H54 (cell line): Measurements from ENCODE around the gene MYL10.

ENCODE experiments used
- DNase-seq: peaks from one replicate; pipeline ENCODE4 v3.0.0; 2011; ENCODE audit warnings: low spot score, mixed read lengths; ENCODE audit not compliant: insufficient read length
- FAIRE-seq: peaks from 3 replicates; lab custom pipeline; 2011; peaks lifted over from hg19 to GRCh38; lab: Jason Lieb, UNC
- POLR2A ChIP-seq: IDR thresholded peaks from 2 replicates; pipeline ENCODE4 v1.6.1; 2011; ENCODE audit warnings: low read depth, mild to moderate bottlenecking, low read length

The MYL10 gene

GRCh38 chr7:101629171-101629570 lies at the start of gene MYL10:
TSS of gene MYL10 (minus strand) at chr7:101629296. CDS start at chr7:101629118, 178 bp downstream.
- DNase-seq (no peak), FAIRE-seq (no peak)

DNA sequence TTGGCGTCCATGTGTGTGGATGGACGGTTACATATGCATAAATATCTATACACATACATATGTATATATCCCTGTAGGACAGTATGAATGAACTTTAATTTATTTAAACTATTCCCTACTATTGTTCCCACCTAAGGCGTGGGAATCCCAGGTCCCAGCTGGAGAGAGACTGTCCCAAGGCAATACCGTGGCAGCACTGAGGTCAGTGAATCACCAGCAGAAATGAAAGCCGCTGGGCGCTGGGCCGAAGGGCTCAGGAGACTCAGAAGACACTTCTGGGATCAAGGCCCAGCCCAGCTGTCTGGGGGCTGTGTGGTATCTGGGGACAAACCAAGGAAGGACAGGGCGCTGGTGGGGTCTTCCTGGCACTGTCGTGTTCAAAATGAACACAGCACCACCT lies 49.6 kb upstream of the MYL10 start:
- TF ChIP-seq POLR2A, result no peak
- DNase-seq, result peak; percentile 74
- no peak for FAIRE-seq

More at GRCh38 chr7:101629171-101629570, at the start of gene MYL10:
- no peak for TF ChIP-seq POLR2A

DNA sequence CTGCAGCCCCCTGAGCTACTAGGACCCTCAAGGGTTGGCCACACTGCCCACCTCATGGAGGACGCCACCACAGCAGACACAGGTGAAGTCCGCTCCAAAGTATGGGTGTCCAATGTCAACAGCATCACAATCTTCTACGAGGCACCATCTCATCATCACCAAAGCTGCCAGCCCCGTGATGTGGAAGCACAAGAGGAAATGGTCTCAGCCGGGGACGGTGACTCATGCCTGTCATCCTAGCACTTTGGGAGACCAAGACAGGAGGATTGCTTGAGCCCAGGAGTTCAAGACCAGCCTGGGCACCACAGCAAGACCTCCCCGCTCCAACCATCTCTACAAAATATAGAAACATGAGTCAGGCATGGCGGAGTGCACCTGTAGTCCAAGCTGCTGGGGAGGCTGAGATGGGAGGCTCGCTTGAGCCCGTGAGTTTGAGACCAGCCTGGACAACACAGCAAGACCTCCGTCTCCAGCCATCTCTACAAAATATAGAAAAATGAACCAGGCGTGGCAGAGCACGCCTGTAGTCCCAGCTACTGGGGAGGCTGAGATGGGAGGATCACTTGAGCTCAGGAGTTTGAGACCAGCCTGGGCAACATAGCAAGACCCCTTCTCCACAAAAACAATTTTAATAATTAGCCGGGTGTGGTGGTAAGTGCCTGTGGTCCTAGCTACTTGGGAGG lies 48.8 kb upstream of the MYL10 start:
- FAIRE-seq (no peak), DNase-seq (peak; percentile 61)
- TF ChIP-seq POLR2A, result no peak

DNA sequence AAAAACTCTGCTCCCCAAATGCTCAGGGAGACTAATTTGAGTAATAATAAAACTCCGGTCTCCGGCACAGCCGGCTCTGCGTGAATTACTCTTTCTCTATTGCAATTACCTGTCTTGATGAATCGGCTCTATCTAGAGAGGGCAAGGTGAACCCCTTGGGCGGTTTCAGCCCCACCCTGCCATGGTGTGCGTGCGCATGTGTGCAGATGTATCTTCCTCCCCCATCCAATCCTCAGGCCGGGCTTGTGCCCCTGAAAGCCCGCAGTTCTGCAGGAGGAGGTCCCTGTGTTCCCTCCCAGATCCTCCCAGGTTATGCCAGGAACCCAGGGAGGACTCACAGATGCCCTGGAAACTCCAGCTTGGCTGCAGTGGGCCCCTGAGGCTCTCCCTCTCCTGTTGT lies 48.3 kb upstream of the MYL10 start:
- DNase-seq (no peak), FAIRE-seq (no peak)
- no peak for TF ChIP-seq POLR2A

DNA sequence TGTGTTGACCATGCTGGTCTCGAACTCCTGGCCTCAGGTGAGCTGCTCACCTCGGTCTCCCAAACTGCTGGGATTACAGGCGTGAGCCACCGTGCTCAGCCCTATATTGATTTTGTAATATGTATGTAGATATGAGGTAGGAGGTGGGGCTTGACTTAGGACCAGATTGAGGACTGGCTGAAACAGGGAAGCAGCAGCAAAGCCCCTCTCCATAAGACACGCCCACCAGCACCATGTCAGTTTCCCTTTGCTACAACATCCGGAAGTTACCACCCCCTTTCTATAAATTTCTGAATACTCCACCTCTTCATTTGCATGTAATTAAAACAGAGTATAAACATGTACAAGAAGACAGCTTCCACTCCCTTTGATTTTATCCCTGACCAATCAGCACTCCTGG lies 47.9 kb upstream of the MYL10 start:
- DNase-seq (no peak), FAIRE-seq (no peak)
- TF ChIP-seq POLR2A, result no peak

DNA sequence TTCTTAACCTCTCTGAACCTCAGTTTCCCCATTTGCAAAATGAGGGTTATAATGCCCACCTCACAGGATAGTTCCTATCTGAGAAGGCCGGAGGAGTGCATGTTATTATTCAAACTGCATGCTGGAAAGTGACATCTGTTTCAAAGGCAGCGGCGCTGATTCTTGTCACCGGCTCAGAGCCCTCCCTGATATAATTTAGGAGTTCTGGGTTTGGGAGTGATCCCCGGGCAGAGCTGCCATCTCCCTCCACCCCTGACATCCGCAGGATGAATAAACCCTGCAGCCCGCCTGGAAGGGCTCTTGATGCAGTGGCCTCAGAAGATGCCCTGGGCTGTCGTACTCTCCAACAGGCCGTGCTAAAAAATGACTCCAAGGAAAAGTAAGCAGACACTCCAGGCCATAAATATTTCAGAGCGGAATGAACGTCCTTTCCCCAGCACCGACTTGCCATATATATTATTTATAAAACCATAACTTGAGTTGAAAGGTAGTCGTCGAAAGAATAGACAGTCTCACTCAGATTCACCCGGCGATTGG lies 47.0 kb upstream of the MYL10 start:
- DNase-seq (no peak), FAIRE-seq (no peak)
- no peak for TF ChIP-seq POLR2A

DNA sequence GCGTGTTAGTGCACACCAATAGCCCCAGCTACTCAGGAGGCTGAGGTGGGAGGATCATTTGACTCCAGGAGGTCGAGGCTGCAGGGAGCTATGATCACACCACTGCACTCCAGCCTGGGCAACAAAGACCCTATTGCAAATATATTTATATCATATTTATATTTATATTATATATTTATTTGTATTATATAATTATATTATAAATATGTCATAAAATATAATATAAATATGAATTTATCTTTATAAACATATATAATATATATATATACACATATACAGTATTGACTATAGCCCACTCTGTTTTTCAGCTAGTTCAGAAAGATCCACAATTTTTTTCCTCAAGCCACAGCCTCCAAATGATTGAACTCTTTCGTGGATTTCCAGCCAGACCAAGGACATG lies 45.3 kb upstream of the MYL10 start:
- FAIRE-seq, result no peak

GRCh38 chr7:101673951-101674350 lies 44.9 kb upstream of the MYL10 start:
- no peak for FAIRE-seq
- no peak for TF ChIP-seq POLR2A
- DNase-seq, result no peak

More for the DNA sequence above, 45.3 kb upstream of the MYL10 start:
- DNase-seq, result no peak
- TF ChIP-seq POLR2A, result no peak

GRCh38 chr7:101673315-101673714 lies 44.2 kb upstream of the MYL10 start:
- FAIRE-seq (no peak), DNase-seq (no peak)
- TF ChIP-seq POLR2A, result no peak

- FAIRE-seq, result no peak
- no peak for TF ChIP-seq POLR2A
- DNase-seq, result no peak
Observed at GRCh38 chr7:101671371-101672356, 42.6 kb upstream of the MYL10 start.

DNA sequence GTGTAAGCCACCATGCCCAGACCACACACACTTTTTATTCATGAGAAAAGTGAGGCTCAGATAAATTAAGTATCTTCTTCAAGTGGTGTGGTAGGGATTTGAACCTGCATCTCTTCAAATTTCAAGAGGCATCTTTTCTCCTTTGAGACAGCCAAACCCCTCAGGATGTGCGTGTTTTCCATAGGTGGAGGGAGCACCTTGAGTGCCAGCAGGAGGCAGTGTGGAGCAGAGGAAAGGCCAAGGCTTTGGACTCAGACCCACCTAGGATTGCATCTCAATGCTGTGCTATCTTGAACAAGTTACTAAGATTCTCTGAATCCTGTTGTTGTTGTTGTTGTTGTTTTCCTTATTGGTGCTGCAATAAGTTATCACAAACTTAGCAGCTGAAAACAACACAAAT lies 40.2 kb upstream of the MYL10 start:
- no peak for FAIRE-seq
- no peak for DNase-seq
- TF ChIP-seq POLR2A, result no peak

- no peak for TF ChIP-seq POLR2A
- no peak for FAIRE-seq
- no peak for DNase-seq
Observed at GRCh38 chr7:101668726-101669125, 39.6 kb upstream of the MYL10 start.

- no peak for TF ChIP-seq POLR2A
- no peak for FAIRE-seq
- DNase-seq, result no peak
Observed at GRCh38 chr7:101667920-101668319, 38.8 kb upstream of the MYL10 start.

GRCh38 chr7:101667399-101667798 lies 38.3 kb upstream of the MYL10 start:
- FAIRE-seq (no peak), DNase-seq (no peak)
- TF ChIP-seq POLR2A, result no peak
